Kidney epithelial cell (primary cell): ENCODE measurements around the gene MGP. TPM values are rescaled to one million over a fixed set of nuclear protein-coding genes. Genes with fewer than 3 reads are reported as not detected.
A peak's percentile ranks its signal among the peaks of the same experiment; 100 is the strongest.

Source experiments
- DNase-seq: peaks from one replicate; pipeline ENCODE4 v3.0.0-alpha.2; 2010; ENCODE audit warnings: low read depth
- H3K27me3 ChIP-seq: 2 replicates; pipeline ENCODE4 v1.6.0; 2011; ENCODE audit warnings: low read length; ENCODE audit not compliant: control insufficient read depth, insufficient read depth
- H3K36me3 ChIP-seq: 2 replicates; pipeline ENCODE4 v1.5.1; 2011; ENCODE audit warnings: low read length; ENCODE audit not compliant: control insufficient read depth, insufficient read depth
- H3K4me3 ChIP-seq: 2 replicates; pipeline ENCODE4 v1.5.1; 2011; ENCODE audit warnings: low read depth, mild to moderate bottlenecking, control low read depth, low read length
- total RNA-seq: library from RNA; depleted of rRNA; stranded (reverse); fragments of >200 nt; gene quantifications from 2 replicates; pipeline ENCODE4 v1.2.3, GENCODE V29; 2015
- TF ChIP-seq, protein P1 (sequence below): IDR thresholded peaks from 2 replicates; pipeline ENCODE4 v1.5.1; 2011; ENCODE audit warnings: mild to moderate bottlenecking, moderate library complexity, low read length, control low read depth, inconsistent platforms; ENCODE audit not compliant: insufficient read depth, poor library complexity, severe bottlenecking

The MGP gene
- total RNA-seq, 1 donor from 2014 or later: 4.0 TPM

DNA sequence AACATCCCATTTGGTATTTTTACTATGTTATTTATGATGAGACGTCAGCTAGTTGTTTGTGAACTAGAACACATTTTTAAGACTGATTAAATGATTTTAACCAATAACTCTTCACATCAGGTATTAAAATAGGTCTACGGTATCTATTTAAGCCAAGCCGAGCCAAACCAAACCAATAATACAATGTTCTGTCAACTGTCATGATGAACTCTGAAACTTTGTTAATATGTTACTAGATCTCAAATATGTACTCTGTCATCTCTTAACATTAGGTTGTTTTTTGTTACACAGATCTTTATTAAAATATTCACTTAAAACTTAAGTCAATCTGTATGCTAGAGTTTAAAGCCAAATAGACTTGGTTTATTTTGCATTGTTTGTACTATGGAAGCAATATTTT, 43.3 kb downstream of the MGP start:
- Histone ChIP-seq H3K36me3 (no peaks in the 10 kb centered on the region), H3K27me3 (no peaks in the 10 kb centered on the region), H3K4me3 (no peak overlapping the region)
- TF ChIP-seq, protein P1, sequence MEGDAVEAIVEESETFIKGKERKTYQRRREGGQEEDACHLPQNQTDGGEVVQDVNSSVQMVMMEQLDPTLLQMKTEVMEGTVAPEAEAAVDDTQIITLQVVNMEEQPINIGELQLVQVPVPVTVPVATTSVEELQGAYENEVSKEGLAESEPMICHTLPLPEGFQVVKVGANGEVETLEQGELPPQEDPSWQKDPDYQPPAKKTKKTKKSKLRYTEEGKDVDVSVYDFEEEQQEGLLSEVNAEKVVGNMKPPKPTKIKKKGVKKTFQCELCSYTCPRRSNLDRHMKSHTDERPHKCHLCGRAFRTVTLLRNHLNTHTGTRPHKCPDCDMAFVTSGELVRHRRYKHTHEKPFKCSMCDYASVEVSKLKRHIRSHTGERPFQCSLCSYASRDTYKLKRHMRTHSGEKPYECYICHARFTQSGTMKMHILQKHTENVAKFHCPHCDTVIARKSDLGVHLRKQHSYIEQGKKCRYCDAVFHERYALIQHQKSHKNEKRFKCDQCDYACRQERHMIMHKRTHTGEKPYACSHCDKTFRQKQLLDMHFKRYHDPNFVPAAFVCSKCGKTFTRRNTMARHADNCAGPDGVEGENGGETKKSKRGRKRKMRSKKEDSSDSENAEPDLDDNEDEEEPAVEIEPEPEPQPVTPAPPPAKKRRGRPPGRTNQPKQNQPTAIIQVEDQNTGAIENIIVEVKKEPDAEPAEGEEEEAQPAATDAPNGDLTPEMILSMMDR: no peak
- DNase-seq: no peak

DNA sequence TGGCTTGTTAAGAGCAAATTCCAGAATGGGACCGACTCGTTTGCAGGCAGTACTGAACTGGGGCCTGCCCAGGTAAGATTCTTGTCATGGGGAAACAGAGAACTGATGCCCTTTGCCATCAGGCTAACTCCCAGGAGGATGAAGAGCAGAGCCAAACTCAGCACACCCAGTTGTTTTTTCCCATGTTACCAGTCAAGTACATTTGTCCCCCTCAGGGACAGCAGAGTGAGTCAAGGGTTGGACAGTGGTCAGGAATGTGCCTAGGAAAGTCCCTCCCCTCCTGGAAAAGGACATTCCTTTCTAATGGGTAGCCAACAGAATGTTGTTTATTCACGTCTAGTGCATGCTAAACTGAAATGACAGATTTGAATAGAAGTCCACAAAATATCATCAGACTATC, 43.9 kb downstream of the MGP start:
- Histone ChIP-seq H3K27me3 (no peaks in the 10 kb centered on the region), H3K36me3 (no peaks in the 10 kb centered on the region), H3K4me3 (no peak overlapping the region)
- TF ChIP-seq, protein P1: no peak
- peak; percentile 32 for DNase-seq

DNA sequence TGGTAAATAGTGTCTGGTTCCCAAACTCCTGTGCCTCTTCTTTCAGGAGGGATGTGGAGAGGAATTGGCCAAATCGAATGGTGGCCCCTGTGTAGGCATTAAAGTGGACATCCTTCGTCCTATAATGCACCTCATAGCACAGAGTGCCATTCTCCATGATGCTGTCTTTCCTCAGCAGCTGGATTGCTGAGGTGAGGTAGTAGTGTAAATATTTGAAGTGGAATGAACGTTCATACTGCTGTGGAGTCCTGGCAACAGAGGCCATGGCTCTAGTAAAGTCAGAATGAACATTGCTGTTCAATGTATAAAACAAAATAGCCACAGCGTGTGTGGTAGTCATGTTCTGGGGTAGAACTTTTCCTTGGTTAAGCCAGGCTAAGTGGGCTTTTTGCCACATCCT, 45.0 kb downstream of the MGP start:
- DNase-seq: no peak
- Histone ChIP-seq H3K27me3 (no peaks in the 10 kb centered on the region), H3K4me3 (no peak overlapping the region), H3K36me3 (no peaks in the 10 kb centered on the region)
- TF ChIP-seq, protein P1: no peak

DNA sequence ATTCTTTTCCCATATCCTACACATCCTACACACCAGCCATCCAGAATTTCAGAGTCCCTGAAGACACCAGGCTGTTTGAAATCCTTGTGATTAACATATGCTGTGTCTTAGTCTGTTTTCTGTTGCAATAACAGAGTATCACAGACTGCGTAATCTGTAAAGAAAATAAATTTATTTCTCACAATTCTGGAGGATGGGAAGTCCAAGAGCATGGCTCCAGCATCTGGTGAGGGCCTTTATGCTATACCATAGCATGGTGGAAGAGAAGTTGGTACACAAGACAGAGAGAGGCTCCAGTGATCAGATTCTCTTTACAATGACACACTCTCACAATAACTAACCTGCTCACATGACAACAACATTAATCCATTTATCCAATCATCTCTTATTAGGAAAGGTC, 46.4 kb downstream of the MGP start:
- H3K36me3 ChIP-seq: no peaks in the 10 kb centered on the region
- H3K27me3 ChIP-seq: no peaks in the 10 kb centered on the region
- DNase-seq: no peak
- H3K4me3 ChIP-seq: no peak overlapping the region
- TF ChIP-seq, protein P1: no peak

DNA sequence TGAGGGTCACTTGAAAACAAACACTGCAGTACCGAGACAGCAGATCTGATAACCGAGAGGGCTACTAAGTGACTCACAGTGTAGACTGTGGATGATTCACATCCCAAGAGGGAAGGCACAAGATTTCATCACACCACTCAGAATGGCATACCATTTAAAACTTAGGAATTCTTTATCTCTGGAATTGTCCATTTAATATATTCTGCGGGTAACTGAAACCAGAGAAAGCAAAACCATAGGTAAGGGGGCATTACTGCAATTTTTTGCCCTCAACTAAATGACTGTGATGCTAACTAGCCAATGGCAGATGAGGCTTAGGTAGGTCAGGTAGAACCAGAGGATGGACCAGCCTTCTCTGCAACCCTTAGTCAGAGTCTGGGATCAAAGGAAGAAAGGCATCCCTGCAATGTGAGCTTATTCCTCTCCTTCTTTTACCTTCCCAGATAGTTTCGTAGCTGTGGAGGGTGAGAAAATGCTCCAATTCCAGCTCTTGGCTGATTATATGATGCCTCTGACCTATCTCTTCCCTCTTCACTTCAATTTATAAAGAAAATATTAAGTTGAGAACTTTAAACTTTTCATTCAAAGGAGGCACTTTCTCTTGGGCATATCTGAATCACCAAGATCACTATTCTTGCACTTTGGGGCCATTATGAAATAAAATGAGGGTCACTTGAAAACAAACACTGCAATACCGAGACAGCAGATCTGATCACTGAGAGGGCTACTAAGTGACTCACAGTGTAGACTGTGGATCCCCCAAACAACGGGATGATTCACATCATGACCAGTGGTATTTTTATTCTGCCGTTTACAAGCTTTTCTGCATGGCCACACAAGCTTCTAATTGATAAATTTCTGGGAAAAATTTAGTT, 49.1 kb downstream of the MGP start:
- TF ChIP-seq, protein P1: no peak
- Histone ChIP-seq H3K4me3 (no peak overlapping the region), H3K27me3 (no peaks in the 10 kb centered on the region), H3K36me3 (no peaks in the 10 kb centered on the region)
- DNase-seq: peak; percentile 65

DNA sequence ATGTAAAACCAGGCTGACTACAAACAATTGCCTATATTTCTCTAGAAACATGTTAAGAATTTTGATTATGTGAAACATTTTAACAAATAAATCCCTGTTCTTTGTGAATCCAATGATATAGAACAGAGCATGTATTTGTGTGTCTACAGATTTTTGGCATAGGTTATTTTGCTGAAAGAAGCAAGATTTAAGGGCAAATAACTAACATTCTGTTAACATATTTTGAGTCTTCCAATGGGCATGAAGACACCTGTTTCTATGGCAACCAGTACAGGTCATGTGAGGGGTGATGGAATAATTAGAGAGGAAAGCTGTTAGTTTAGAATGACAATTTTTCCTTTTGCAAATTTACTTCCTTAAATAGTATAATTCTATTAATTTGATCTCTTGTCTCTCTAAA, 51.1 kb downstream of the MGP start:
- TF ChIP-seq, protein P1: no peak
- no peaks in the 10 kb centered on the region for H3K36me3 ChIP-seq
- H3K4me3 ChIP-seq: no peak overlapping the region
- DNase-seq: no peak
- no peaks in the 10 kb centered on the region for H3K27me3 ChIP-seq
